IPS DF 19.7 (cell line): ENCODE measurements around the gene CETP.

ENCODE experiments used
- DNase-seq: peaks from one replicate; pipeline ENCODE4 v3.0.0-alpha.2; 2013; ENCODE audit warnings: low read depth, low spot score

The CETP gene, protein sequence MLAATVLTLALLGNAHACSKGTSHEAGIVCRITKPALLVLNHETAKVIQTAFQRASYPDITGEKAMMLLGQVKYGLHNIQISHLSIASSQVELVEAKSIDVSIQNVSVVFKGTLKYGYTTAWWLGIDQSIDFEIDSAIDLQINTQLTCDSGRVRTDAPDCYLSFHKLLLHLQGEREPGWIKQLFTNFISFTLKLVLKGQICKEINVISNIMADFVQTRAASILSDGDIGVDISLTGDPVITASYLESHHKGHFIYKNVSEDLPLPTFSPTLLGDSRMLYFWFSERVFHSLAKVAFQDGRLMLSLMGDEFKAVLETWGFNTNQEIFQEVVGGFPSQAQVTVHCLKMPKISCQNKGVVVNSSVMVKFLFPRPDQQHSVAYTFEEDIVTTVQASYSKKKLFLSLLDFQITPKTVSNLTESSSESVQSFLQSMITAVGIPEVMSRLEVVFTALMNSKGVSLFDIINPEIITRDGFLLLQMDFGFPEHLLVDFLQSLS

GRCh38 chr16:56961851-56962281 is at the start of gene CETP:
Gene CETP (plus strand): TSS chr16:56961950. CDS start chr16:56961980, 30 bp downstream.
- DNase-seq: no peak

DNA sequence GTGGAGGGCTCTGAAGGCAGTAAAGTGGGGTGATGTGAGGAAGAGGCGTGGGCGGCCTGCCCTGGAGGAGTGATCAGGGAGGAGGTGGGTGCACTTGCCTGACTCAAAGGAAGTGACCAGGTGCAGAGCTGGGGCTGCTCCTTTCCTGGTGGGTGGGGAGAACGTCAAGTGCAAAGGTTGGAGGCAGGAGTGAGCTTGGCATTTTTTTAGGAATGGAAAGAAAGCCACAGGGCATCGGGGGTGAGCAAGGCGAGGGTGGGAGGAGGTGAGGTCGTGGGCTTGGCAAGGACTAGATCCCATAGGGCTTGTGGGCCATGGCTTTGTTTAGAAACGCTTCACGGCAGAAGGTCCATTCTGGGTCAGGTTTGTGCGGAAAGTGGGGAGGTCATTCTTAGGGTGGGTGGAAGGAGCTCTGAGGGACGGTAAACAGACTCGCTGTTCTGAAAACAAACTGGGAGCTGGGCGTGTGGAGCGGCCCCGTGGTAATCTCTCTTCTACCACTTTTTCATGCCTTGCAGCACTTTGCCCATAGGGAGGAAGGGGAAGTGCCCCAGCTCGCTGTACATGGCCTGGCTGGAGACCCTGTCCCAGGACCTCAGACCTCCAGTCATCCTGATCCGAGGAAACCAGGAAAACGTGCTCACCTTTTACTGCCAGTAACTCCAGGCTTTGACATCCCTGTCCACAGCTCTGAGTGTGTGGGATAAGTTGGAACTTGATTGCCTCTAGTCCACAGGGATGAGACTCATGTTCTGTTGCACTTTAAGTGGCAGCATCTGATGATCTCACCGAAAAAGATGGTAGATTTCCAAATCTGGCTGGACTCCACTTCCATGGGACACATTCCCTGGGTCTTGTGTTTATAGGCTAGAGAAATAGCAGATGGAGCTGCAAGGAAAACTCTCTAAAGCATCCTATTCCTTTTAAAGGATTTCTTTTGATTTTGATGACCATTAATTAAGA is 48.7 kb upstream of the CETP start:
- no peak for DNase-seq

GRCh38 chr16:56914896-56915295 is 46.9 kb upstream of the CETP start:
- DNase-seq: no peak

- no peak for DNase-seq
These were observed 46.2 kb upstream of the CETP start for GRCh38 chr16:56915336-56916119.

DNA sequence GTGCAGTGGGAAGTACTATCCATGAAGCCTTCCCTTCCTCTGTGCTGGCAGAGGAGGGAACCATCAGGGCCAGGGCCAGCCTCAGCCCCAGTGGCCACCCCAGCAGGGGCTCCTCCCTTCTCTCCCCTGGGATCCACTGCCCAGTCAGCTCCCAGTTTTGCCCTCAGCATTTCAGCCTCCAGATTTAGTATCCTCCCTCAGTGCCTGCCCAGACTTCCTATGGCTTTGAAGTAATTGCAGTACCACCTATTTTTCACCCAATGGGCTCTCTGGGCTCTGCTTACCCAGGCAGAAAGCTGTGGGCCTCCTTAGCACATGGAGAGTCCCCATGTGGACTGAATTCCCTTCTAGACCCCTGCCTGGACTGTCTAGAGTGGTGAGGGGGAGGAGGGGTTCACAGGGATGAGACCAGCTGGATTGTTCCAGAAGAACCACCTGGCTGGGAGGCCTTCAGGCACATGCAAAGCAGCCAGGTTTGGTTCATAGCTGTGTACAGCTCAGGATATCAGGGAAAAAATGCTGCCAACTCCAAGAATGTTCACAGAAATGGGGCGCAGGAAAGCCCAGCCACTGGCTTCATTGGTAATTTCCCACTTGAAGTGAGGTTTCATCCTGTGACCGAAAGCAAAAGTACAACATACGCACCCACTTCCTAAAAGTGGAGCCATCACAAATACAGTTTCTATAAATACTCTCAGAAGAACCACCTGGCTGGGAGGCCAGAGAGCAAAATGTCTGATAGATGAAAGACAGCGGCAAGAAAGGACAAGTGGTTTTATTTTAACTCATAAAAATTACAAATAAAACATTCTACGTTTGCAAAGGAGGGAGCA is 45.0 kb upstream of the CETP start:
- no peak for DNase-seq

- no peak for DNase-seq
These were observed 43.2 kb upstream of the CETP start for GRCh38 chr16:56918467-56919012.

DNA sequence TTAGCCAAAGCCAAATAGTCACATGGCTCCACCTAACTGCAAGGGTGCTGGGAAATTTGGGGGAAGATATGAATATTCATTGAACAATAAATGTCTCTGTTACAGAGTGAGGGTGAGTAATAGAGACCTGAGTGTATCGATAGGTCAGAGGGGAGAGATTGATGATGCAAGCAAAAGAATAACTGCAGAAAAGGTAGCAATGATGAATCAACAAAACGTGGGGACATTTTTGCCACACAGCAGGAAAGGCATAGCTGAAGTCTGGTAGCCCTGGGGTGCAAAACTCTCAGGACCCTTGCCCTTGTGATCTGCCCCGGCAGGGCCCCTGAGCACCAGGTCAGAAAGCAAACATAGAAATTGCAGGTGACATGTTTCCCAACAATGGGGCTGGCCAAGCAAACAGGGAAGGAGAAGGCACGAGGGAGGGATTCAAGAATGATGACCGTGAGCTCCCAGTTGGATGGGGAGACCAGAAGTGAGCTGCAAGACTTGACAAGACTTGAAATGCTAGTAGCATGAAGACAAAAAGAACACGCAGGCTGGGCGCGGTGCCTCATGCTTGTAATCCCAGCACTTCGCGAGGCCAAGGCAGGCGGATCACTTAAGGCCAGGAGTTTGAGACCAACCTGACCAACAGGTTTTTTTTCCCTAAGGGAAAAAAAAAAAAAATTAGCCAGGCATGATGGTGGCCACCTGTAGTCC is 42.5 kb upstream of the CETP start:
- no peak for DNase-seq

DNA sequence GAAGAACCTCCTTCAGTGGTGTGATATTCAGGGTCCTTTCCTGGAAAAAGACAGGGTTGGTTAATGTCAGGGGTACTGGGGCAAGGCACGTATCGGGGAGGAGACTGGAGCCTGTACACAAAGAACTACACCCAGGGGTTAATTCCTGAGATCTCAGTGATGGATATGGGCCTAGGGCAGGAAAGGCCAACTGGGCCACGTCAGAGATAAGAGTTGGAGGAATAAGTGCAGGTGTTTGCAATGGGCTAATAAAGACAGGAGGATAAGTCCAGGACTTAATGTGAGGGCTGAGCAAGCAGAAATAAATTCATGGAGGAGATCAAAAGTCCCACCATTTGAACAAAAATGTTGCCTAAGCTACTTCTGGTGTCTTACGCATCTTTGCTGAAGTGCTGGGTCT is 40.2 kb upstream of the CETP start:
- no peak for DNase-seq

DNA sequence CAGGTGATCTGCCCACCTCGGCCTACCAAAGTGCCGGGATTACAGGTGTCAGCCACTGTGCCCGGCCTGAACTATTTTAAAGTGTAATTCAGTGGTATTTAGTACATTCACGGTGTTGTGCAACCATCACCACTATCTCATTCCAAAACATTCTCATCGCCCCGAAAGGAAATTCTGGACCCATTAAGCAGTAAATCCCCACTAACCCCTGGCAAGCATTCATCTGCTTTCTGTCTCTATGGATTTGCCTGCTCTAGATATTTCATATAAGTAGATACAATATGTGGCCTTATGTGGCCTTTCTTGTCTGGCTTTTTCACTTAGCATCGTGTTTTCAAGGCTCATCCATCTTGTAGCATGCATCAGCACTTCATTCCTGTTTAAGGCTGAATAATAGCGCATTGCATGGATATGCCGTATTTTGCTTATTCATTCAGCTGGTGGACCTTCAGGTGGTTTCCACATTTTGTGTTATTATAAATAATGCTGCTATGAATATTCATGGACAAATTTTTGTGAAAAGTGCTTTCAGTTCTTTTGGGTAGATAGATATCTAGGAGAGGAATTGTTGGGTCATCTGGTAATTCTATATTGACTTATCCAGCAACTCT is 38.2 kb upstream of the CETP start:
- no peak for DNase-seq

GRCh38 chr16:56927471-56927870 is 34.3 kb upstream of the CETP start:
- no peak for DNase-seq

DNA sequence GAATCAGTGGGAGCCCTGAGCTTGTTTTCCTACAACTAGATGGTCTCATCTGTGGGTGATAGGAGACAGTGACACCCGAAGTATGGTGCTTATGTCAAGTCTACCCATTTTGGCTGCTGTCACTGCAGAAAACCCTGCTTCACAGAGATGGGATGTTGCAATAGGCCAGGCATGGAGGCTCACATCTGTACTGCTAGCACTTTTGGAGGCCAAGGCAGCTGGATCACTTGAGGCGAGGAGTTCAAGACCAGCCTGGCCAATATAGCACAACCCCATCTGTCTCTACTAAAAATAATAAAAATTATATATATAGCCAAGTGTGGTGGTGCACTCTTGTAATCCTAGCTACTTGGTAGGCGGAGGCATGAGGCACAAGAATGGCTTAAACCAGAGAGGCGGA is 32.1 kb upstream of the CETP start:
- no peak for DNase-seq

GRCh38 chr16:56930486-56931270 is 31.1 kb upstream of the CETP start:
- no peak for DNase-seq

GRCh38 chr16:56931271-56931891 is 30.4 kb upstream of the CETP start:
- no peak for DNase-seq

DNA sequence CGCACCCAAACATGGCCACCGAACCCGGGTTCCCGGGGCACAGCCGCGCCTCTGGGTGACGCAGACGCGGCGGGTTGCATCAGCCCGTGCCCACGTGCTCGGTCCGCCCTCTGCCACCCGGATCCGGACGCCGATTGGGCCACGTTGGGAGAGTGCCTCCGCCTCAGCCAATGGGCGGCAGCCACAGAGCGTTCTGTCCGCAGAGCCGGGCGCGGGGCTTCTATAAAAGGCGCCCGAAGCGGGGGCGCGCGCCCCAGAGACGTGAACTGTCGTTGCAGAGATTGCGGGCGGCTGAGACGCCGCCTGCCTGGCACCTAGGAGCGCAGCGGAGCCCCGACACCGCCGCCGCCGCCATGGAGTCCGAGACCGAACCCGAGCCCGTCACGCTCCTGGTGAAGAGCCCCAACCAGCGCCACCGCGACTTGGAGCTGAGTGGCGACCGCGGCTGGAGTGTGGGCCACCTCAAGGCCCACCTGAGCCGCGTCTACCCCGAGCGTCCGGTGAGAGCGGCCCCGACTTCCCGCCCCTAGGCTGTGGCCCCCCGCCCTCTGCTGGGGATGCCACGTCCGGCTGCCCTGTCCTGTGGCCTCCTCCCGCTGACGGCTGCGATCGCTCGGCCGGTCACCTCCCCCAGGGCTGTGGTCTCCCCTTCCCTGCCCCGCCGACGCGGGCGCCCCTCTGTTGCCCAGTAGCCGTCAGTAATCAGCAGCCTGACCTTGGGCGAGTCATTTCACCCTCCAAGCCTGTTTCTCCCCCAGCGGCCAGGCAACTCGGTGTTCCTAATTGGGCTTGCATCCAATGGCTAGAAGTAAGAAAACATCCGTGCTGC is 29.6 kb upstream of the CETP start, which contains the start of gene HERPUD1:
Gene HERPUD1, plus strand, starts transcription at position 251 of the 829 bp plus-strand sequence. Its CDS starts 103 bp downstream, at position 354.
- no peak for DNase-seq

DNA sequence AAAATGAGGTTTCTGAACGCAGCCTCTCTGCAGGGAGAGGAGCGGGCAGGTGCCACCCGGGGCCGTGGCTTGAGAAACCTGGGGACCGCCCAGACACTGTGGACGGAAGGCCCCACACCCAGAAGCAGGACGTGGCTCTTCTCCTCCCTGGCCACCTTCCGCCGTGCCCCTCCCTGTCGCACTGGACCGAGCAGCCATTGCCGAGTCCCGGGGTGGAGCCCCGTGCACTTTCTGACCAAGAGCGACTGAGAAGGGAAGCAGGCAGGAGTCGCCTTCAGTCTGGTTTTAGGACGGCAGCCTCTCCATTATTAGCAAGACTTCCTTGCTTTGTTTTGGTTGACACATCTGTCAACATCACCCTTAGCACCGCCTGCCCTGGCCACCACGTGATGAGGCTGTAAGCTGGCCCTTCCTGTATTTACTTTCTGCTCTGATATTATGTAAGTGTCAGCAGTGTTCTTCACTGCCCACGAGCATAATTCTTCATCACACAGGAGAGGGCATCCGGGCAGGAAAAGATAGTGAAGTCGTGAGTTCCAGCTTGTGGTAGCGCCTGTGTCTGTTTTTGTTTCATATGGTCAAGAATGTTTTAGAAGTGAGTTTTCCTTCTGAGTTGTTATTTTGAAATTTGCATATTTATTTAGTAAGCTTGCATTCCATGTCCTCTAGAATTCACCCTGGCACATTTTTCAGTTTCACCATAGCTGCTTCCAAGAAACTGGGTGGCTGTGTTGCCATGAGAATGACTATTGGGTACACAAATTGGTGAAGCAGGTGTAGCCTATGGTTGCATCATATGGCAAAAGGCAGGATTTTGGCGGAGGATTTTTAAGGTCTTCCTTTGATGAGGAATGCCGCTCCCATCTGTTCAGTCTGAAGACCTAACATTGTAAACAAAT is 28.8 kb upstream of the CETP start:
- DNase-seq: no peak
